ENCODE results near the gene PKIG.

PKIG gene

GRCh38 chr20:44633872-44634600 is 51.7 kb downstream of the PKIG start:
- in situ Hi-C loops (cut with HindIII; ENCODE audit: low sequenced_read_pairs) = no loop called here

- in situ Hi-C loops (cut with HindIII; ENCODE audit: low sequenced_read_pairs) = no loop called here
Observed at GRCh38 chr20:44635877-44636276, 53.5 kb downstream of the PKIG start.

GRCh38 chr20:44637042-44637441 is 54.7 kb downstream of the PKIG start:
- in situ Hi-C loops (cut with HindIII; ENCODE audit: low sequenced_read_pairs) = no loop called here

GRCh38 chr20:44637522-44638372 is 55.4 kb downstream of the PKIG start:
- in situ Hi-C loops (cut with HindIII; ENCODE audit: low sequenced_read_pairs) = no loop called here

DNA sequence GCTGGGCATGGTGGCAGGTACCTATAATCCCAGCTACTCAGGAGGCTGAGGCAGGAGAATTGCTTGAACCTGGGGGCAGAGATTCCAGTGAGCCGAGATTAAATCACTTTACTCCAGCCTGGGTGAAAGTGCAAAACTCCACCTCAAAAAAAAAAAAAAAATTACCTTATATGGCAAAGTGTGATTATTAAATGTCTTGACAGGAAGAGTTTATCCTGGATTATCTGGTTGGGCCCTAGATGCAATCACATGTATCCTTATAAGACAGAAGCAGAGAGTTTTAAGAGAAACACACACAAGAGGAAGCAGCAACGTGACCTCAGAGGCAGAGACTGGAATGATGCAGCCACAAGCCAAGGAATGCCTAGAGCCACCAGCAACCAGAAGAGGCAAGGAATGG is 58.1 kb downstream of the PKIG start:
- in situ Hi-C loops (cut with HindIII; ENCODE audit: low sequenced_read_pairs) = no loop called here

DNA sequence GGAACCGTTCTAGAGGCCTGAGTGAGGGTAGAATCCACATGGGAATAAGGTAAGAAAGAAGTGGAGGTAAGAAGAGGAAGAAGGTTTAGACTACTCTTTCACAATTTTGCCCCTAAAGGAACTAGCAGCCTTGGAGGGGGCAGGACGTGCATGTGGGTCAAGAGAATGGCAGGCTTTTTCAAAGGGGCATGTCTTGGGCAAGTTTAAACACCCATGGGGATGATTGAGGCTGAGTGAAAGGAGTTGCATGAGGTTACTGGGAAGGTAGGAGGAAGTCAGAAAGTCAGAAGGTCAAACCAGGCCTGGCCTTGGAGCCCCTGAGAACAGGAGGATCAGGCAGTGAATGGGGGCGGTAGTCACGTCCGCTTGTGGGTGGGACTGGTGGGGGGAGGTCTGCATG is 58.9 kb downstream of the PKIG start:
- in situ Hi-C loops (cut with HindIII; ENCODE audit: low sequenced_read_pairs) = no loop called here

DNA sequence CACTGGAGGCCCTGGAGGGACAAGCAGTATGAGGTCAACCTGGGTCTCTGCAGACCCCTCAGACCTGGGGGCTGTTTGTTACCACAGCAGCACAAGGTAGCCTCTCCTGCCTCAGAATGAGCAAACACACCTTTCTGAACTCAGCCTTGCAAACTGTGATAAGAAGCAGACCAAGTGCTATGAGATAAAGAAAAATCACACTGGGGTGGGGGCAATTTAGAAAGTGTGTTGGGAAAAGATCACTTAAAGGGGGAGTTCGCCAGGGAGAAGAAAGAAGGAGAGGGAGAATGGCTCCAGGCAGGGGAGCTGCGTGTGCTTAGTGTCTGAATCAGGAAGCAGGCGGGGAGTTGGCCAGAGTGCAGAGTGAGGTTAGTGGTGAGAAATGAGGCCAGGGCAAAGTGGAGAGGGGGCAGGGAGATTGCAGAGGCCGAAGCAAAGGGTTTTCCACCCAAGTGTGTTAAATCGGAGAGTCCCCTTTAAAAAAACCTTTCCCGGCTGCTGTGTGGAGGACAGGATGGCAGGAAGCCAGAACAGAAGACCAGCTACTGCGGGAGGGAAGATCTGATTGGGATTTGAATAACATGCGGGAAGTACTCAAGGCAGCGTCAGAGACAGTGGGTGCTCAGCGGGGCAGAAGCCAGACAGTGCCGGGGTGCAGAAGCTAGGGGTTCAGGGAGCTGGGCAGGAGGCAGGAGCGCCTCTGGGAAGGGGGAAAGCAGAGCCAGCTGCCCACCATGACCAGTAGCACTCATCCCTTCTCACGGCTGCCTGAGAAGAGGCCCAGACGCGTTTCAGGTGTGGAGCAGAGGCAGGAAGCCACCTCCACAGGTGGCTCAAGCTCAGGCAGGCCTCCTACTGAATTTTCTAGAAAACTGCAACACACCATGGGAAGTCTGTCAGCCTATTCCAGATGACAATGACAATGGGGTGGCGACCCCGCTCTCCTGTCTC is 60.1 kb downstream of the PKIG start:
- in situ Hi-C loops (cut with HindIII; ENCODE audit: low sequenced_read_pairs) = no loop called here

DNA sequence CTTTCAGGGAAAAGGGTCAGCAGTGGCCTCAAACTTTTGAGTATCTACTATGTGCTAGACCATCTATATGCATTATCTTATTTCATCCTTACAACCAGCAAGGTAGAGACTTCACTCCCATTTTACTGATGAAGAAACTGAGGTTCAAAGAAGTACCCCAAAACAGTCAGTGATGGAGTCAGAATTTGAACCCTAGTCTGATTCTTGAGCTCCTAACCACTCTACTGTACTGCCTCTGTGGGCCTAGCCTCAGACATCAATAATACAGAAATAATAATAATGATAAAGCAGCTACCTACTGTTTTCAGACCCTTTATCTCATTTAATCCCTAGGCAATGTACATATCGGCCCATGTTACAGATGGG is 60.8 kb downstream of the PKIG start:
- in situ Hi-C loops (cut with HindIII; ENCODE audit: low sequenced_read_pairs) = no loop called here

- in situ Hi-C loops (cut with HindIII; ENCODE audit: low sequenced_read_pairs) = no loop called here
Observed at GRCh38 chr20:44643596-44644229, 61.3 kb downstream of the PKIG start.

DNA sequence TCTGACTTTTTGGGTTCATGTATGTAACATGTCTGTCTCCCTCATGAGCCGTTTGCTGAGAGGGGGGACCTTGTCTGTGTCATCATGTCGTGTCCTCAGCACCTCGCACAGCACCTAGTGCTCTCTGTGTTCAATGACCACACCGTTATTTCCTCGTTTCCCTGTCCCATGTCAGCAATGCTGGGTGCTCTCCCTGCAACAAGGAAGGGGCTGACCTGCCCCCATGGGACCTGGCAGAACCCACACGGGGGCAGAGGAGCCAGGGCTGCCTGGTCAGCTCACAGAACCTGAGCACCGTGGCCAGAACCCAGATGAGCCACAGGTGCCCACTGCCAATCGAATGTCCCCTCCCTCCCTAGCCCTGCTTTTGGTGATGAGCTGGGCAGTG is 61.8 kb downstream of the PKIG start:
- in situ Hi-C loops (cut with HindIII; ENCODE audit: low sequenced_read_pairs) = no loop called here

DNA sequence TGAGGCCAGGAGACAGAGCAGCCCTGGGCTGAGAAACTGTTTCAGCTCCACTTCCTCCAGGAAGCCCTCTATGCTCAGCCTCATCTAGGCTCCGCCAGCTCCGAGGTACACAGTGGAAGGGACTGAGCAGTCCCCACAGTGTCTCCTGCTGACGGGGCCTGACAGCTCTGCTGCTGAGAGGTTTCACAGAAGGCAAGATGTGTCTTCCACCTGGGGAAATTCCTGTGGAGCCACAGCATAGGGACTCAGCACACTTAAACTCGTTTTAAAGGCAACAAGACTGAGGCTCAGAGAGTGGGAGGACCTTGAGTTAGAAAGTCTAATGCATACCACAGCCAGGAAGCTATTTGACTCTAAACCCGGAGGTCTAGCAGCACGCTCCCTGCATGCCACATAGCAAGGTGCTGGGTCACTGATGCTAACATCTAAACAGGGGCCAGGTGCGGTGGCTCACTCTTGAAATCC is 62.3 kb downstream of the PKIG start:
- in situ Hi-C loops (cut with HindIII; ENCODE audit: low sequenced_read_pairs) = no loop called here

DNA sequence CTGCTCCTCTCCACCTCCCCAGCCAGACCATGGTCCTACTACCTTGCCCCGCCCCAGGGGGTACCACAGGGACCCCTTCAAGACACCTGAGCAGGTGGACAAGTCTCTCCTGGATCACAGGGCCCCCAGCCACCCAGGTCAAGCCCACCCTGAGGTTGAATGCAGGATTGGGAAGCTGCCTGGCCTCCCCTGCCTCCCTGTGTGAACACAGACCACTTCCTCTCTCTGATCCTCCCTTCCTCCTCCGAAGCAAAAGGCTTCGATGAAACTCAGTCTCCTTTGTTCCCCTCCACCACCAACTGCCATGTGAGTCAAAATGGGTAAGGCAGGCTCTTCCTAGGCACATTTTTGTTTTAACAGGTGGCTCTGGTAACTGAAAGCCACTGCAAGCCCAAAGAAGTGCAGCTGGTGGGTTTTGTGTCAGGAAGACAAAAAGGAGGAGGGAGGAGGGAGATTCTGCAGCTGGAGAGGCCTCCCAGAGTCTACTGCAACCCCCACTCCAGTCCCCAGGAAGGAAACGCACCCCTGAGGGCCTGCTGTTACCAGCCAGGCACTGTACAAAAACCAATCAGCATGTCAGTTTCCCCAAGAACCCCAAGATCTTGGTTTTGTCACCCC is 63.8 kb downstream of the PKIG start:
- in situ Hi-C loops (cut with HindIII; ENCODE audit: low sequenced_read_pairs) = no loop called here

DNA sequence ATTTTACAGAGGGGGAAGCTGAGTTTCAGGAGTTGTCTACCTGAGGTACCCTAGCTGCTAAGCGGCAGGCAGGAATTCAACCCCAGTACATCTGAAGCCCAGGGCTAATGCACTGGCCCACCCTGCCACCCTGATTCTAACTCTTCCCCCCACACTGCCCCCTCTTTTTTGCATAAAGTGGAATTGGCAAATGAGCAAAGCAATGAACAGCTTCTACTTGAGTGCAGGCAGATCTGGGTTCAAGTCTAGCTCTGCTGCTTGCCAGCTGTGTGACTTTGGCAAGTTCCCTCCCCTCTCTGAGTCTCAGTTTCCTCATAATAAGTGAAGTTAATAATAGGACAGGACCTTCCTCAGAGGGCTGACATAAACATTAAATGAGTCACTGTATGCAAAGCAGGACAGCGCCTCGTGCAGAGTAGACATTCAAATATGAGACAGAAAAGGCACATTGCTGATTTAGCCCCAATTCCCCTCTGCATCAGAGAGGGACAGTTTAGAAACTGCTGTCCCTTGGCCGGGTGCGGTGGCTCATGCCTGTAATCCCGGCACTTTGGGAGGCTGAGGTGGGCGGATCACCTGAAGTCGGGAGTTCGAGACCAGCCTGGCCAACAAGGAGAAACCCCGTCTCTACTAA is 64.4 kb downstream of the PKIG start:
- in situ Hi-C loops (cut with HindIII; ENCODE audit: low sequenced_read_pairs) = no loop called here

DNA sequence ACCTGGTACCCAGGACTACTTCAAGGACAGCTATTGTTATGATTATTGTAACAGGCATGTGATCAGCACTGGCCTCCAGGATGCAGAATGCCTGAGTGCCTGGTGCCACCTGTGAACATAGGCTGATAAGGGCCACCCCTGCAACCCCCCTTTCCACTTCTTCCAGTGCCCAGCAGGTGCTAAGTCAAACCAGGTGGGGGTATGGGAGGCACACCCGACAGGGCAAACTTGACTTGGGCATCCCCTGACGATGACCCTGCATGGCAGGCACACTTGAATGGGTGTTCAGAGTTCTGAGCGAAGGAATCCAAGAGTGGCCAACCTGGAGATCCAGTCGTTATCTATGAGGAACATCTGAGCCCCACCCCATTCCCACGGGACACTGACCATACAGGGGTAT is 65.7 kb downstream of the PKIG start:
- in situ Hi-C loops (cut with HindIII; ENCODE audit: low sequenced_read_pairs) = no loop called here

GRCh38 chr20:44648579-44648978 is 66.2 kb downstream of the PKIG start:
- in situ Hi-C loops (cut with HindIII; ENCODE audit: low sequenced_read_pairs) = no loop called here

DNA sequence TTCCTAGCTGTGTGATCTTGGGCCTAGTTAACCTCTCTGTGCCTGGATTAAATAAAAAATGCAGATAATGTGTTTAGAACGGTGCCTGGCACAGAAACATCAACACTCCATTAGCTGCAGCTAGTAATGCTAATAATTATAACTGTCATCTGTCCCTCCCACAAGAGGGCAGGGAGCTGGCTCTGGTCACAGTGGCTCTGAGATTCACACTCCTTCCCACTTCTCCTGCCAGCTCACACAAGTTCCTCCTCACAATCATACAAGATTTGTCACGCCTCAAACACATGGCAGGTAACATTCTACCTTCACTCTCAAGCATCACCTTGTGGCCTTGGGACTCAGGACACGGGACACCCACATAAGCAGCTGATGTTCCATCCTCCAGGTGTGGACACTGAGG is 66.7 kb downstream of the PKIG start:
- in situ Hi-C loops (cut with HindIII; ENCODE audit: low sequenced_read_pairs) = no loop called here

DNA sequence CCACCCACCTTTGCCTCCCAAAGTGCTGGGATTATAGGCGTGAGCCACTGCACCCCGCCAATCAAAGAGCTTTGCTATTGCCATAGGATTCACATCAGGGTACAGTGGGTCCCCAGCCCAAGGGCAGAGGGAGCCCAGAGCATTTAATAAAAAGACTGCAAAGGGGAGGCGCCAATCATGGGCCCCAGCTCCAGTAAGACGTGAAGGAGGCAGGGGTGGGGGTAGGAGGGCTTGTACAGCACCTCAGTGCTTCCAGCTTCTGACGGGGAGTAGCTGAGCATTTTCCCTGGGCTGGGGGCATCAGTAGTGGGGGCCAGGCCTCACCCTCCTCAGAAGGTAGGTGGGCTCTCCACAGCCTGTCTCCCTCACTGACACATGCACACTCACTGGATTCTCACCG is 67.6 kb downstream of the PKIG start:
- in situ Hi-C loops (cut with HindIII; ENCODE audit: low sequenced_read_pairs) = no loop called here

DNA sequence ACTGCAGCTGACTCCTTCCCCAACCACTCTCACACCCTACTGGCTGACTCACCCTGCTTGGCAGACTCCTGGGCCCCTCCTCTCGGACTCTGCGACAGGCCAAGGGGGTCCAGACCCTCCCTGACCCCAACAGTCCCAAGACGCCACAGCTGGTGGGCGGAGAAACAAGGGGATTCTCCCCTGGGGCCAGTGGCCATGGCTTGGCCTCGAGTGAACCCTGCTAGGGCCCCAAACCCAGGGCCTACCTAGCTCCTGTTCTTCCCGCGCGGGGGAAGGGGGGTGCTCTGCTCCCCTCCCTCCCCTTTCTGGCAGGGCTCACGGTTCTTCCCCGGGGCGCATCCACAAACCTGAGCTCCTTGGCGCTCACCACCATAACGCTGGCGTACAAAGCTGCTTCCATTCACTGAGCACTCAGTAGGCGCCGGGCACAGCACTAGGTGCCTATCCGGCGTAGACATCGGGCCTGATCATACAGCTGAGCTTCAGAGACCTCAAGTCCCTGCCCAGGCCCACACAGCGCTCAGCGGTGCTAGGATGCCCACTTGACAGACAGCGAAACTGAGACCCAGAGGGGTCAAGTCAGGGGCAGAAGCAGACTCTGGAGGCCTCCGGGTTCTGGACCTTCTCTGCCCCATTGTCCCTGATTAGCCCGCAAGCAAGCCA is 68.5 kb downstream of the PKIG start:
- in situ Hi-C loops (cut with HindIII; ENCODE audit: low sequenced_read_pairs) = no loop called here

GRCh38 chr20:44651434-44651683 is 69.0 kb downstream of the PKIG start:
- in situ Hi-C loops (cut with HindIII; ENCODE audit: low sequenced_read_pairs) = no loop called here
